PC-3 (cell line): ENCODE results near the gene WAC.

Source experiments
- CTCF ChIP-seq: fragments of 300-600 bp; sonication (generic); conservative IDR thresholded peaks from 2 replicates; pipeline ENCODE4 v1.5.1; 2017; ENCODE audit warnings: antibody characterized with exemption, low read depth, mild to moderate bottlenecking, low read length
- EZH2 ChIP-seq: fragments of 300-600 bp; sonication (generic); IDR thresholded peaks from one replicate; pipeline ENCODE4 v1.6.1; 2017; ENCODE audit warnings: antibody characterized with exemption, mild to moderate bottlenecking, low read length; ENCODE audit not compliant: unreplicated experiment

- no peak for TF ChIP-seq CTCF
- TF ChIP-seq EZH2: no peak
These were observed 83.6 kb downstream of the WAC start for GRCh38 chr10:28616514-28616913.
